Calu3 (cell line): ENCODE data around the gene CTNNA2. TPM values are rescaled to one million over a fixed set of nuclear protein-coding genes. Genes with fewer than 3 reads are reported as not detected.

Experiments
- BruUV-seq: library from RNA; stranded (reverse); fragments of 400-500 nt; replicated peaks from 2 replicates; lab custom pipeline; 2021; lab: Mats Ljungman, UMichigan
- CTCF ChIA-PET: fragments of 300-600 bp; sonication (Branson Sonifier 250); formaldehyde crosslinking; loops from one replicate; lab custom pipeline; 2022; ENCODE audit warnings: antibody characterized with exemption; lab: Charles Lee
- DNase-seq: peaks from one replicate; pipeline ENCODE4 v3.0.0; 2022
- H3K27ac Mint-ChIP-seq: one replicate; pipeline ENCODE4 v1.8.0; 2022; ENCODE audit warnings: mixed read lengths; ENCODE audit not compliant: unreplicated experiment
- H3K27me3 Mint-ChIP-seq: one replicate; pipeline ENCODE4 v1.8.0; 2022; ENCODE audit warnings: mixed read lengths; ENCODE audit not compliant: unreplicated experiment
- H3K36me3 Mint-ChIP-seq: one replicate; pipeline ENCODE4 v1.8.0; 2022; ENCODE audit warnings: mild to moderate bottlenecking, moderate library complexity, mixed read lengths; ENCODE audit not compliant: insufficient read depth, unreplicated experiment
- H3K4me1 Mint-ChIP-seq: one replicate; pipeline ENCODE4 v1.8.0; 2022; ENCODE audit warnings: mild to moderate bottlenecking, low read depth, mixed read lengths; ENCODE audit not compliant: unreplicated experiment
- H3K4me3 Mint-ChIP-seq: one replicate; pipeline ENCODE4 v1.8.0; 2022; ENCODE audit warnings: mild to moderate bottlenecking, low read depth, moderate library complexity, mixed read lengths; ENCODE audit not compliant: unreplicated experiment
- H3K9me3 Mint-ChIP-seq: one replicate; pipeline ENCODE4 v1.8.0; 2022; ENCODE audit warnings: low read depth, mixed read lengths; ENCODE audit not compliant: unreplicated experiment
- CTCF ChIP-seq: fragments of 200-600 bp; IDR thresholded peaks from one replicate; pipeline ENCODE4 v1.8.0; 2022; ENCODE audit warnings: antibody characterized with exemption; ENCODE audit not compliant: unreplicated experiment
- intact Hi-C: fragments of 100-400 bp; cut with micrococcal nuclease; formaldehyde crosslinking; loops from one replicate; pipeline ENCODE4 v1.10.0; 2022; ENCODE audit not compliant: unreplicated experiment
- total RNA-seq: library from RNA; stranded (reverse); gene quantifications from 2 replicates; pipeline ENCODE4 v1.2.3, GENCODE V29; 2022

Gene CTNNA2
- total RNA-seq, 1 experiment from 2014 or later, result not detected

DNA sequence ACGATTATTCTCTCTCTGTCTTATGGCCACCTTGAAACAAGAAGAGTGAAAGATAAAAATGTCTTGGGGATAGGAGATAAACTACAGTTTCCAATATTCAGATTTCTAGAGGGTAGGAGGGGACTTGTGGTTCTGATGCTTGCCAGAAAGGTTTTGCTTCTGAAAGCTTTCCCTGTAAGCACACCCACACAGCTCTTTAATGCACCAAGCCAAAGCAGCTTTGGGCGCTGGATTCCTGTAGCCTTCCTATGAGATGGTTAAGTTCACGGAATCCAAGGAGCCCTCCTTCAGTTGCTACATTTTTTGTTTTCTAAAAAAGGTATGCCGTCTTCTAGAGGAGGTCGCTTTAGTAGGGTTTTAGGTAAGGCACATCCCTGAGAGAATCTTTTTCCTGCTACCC, 786.8 kb downstream of the CTNNA2 start:
- Mint-ChIP-seq H3K4me1 (no peaks in the 10 kb centered on the region), H3K27ac (no peak overlapping the region), H3K36me3 (no peaks in the 10 kb centered on the region), H3K9me3 (no peaks in the 10 kb centered on the region), H3K27me3 (no peaks in the 10 kb centered on the region), H3K4me3 (no peak overlapping the region)
- no peak for DNase-seq
- intact Hi-C loops, result no loop called here
- BruUV-seq, result no TSS peak
- CTCF ChIA-PET, result no interaction called here
- TF ChIP-seq CTCF, result no peak

DNA sequence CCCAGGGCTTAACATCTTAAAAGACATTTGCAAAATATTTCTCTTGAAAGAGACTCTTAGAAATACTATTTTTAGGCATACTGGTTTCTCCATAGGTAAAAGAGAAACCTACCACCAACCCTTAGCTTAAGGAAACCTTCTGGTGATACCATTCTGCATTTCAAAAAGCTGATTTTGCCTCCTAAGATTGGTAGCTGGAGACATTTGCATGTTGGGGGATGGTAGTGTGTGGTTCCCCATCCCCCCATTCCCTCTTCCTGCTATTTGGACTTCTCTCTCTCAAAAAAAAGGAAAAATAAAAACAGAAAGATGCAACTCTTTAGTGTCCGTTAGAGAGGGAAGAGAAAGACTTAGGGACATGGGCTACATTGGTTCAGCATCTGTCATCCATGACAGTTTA, 787.5 kb downstream of the CTNNA2 start:
- Mint-ChIP-seq H3K4me3 (no peak overlapping the region), H3K27ac (no peak overlapping the region), H3K27me3 (no peaks in the 10 kb centered on the region), H3K4me1 (no peaks in the 10 kb centered on the region), H3K9me3 (peaks cover 3% of the 10 kb centered on the region), H3K36me3 (no peaks in the 10 kb centered on the region)
- BruUV-seq, result no TSS peak
- CTCF ChIA-PET, result interaction anchor here (0.6 kb wide), 1 partner anchor 177 kb away, joined by 3 read pairs; no protein-coding TSS in a partner anchor
- no peak for DNase-seq
- no peak for TF ChIP-seq CTCF
- intact Hi-C loops, result no loop called here

- Mint-ChIP-seq H3K27me3 (no peaks in the 10 kb centered on the region), H3K4me3 (no peak overlapping the region), H3K27ac (no peak overlapping the region), H3K36me3 (no peaks in the 10 kb centered on the region), H3K4me1 (no peaks in the 10 kb centered on the region), H3K9me3 (peaks cover 3% of the 10 kb centered on the region)
- TF ChIP-seq CTCF, result no peak
- CTCF ChIA-PET, result interaction anchor here (0.6 kb wide), 1 partner anchor 176 kb away, joined by 3 read pairs; no protein-coding TSS in a partner anchor
- intact Hi-C loops, result no loop called here
- no TSS peak for BruUV-seq
- DNase-seq, result no peak
Measured at GRCh38 chr2:80300954-80301353, 788.1 kb downstream of the CTNNA2 start.

- no peaks in the 10 kb centered on the region for H3K4me1 Mint-ChIP-seq
- H3K9me3 Mint-ChIP-seq, result peaks cover 6% of the 10 kb centered on the region
- no TSS peak for BruUV-seq
- H3K27ac Mint-ChIP-seq, result no peak overlapping the region
- H3K4me3 Mint-ChIP-seq, result no peak overlapping the region
- intact Hi-C loops, result no loop called here
- CTCF ChIA-PET, result no interaction called here
- TF ChIP-seq CTCF, result no peak
- no peak for DNase-seq
- H3K36me3 Mint-ChIP-seq, result no peaks in the 10 kb centered on the region
- no peaks in the 10 kb centered on the region for H3K27me3 Mint-ChIP-seq
Measured at GRCh38 chr2:80302001-80302313, 789.1 kb downstream of the CTNNA2 start.
